ENCODE data around the gene CFHR5.

DNA sequence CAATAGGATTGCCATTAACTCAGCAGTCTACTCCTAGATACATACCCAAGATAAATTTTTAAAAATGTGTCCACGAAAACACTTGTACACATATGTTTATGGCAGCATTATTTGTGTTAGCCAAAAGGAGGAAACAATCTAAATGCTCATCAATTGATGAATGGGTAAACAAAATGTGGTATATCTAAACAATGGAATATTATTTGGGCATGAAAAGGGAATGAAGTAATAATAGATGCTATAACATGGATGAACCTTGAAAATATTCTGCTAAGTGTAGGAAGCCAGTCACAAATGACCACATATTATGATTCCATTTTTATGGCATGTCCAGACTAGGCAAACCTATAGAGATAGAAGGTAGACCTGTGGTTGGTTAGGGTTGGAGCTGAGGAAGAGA, 34.3 kb downstream of the CFHR5 start:
- TF ChIP-seq POLR2A (IDR thresholded peaks at IDR 0.05; ENCODE audit: low read depth, low read length) (no peak), POLR2AphosphoS5 (IDR thresholded peaks at IDR 0.05; ENCODE audit: low read depth, low read length) (no peak), SPI1 (IDR thresholded peaks at IDR 0.05; ENCODE audit: low read depth, low read length) (no peak), TAF1 (IDR thresholded peaks at IDR 0.05; ENCODE audit: low read depth, low read length) (no peak), POU2F2 (IDR thresholded peaks at IDR 0.05; ENCODE audit: low read depth, low read length) (no peak)
